ENCODE data around the gene PAFAH2. TPM values are rescaled to one million over a fixed set of nuclear protein-coding genes. Genes with fewer than 3 reads are reported as not detected.
"Not testable (repeated sequence)": the region's sequence is repeated elsewhere in the genome, so short reads cannot be mapped to it uniquely, and the experiment has no call there.

PAFAH2 gene
- total RNA-seq, 1 donor from 2014 or later: 9.7 TPM

DNA sequence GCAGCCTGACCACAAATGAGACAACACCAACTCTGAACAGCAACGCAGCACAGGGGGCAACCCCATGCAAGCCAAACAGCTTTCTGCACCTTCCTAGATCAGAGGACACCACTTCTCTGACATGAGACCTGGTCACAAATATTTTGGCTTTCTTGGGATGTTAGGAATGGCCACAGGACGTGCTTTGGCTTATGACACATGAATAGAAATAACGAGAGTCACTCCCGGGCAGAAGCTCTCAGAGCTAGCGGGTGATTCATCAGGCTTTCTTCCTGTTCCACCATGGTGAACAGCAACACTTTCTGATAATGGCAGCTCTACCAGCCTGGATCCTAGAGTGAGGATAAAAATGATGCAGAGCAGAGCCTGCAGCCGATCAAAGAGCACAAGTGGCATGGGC, 39.4 kb downstream of the PAFAH2 start:
- no peak for ATAC-seq
- DNase-seq (ENCODE audit: missing footprints): no peak
- intact Hi-C loops (cut with DNase I): no loop called here

- intact Hi-C loops (cut with DNase I): no loop called here
- DNase-seq (ENCODE audit: missing footprints) (no peak), ATAC-seq (no peak)
Measured at GRCh38 chr1:25955553-25955952, 42.3 kb downstream of the PAFAH2 start.

DNA sequence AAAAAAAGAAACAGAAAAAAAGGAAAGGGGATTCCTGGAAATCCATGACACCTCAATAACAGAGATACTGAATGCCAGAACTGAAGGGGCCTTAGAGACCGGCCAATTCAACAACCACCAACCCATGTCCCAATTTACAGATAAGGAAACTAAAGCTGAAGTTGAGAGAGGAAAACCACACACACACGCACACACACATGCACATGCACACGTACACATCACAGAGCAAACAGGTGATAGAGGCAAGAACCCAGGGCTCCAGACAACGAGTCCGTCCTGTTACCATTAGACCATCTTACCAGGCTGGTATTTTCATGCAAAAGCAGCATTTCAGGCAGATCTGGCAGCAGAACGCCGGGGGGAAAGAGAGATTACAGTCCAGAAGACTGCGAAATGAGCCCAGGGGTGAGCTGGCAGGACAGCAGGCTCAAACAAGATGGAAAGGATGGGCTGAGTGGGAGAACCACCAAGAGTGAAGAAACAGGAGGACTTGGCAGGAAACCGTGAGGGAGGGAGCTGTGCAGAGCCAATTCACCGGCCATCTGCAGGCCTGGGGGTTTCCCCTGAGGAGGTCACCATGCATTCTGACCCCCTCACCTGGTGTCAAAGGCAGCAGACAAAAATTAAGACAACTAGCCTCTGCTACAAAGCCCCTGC, 43.5 kb downstream of the PAFAH2 start:
- ATAC-seq: no peak
- no peak for DNase-seq (ENCODE audit: missing footprints)
- intact Hi-C loops (cut with DNase I): no loop called here

DNA sequence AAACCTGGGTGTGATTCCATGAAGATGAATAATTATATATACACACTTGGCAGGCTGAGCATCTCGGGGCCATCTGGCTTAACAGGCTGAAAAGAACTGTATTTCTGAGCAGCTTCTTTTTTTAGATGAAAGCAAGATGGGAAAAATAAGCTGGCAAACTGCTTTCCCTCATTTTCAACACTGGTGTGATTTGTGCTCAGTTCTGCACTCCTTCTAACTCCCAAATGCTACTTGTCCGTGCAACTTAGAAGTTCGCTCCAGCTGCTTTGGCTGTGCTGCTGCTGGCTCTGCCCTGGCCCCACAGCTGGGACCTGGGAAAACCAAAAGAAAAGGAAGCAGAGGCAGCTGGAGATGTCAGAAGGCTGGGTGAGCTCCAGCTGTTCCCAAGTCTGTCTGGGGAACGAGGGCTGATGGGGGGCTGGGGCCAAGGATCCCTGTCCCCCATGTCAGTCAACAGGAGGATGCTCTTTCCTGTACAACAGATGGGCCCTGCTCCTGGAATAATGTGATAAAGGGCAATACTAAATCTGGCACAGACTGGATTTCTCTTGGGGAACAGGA, 44.9 kb downstream of the PAFAH2 start:
- peak; percentile 90 for ATAC-seq
- intact Hi-C loops (cut with DNase I): no loop called here

GRCh38 chr1:25948641-25949040, 49.2 kb downstream of the PAFAH2 start:
- no peak for DNase-seq (ENCODE audit: missing footprints)
- no peak for ATAC-seq
- intact Hi-C loops (cut with DNase I): no loop called here

More for the DNA sequence above, 44.9 kb downstream of the PAFAH2 start:
- DNase-seq (ENCODE audit: missing footprints): peak; percentile 66

DNA sequence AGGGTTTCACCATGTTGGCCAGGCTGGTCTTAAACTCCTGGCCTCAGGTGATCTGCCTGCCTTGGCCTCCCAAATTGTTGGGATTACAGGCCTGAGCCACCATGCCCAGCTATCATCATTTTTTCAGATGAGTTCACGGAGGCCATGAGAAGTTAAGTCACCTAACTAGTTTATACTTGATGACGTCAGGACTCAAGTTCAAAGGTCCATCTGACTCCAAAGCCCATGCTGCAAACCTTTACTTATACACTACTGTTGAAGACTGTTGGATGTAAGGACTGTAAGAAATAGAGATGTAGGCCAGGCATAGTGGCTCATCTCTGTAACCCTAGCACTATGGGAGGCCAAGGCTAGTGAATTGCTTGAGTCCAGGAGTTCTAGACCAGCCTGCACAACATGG, 50.8 kb downstream of the PAFAH2 start:
- intact Hi-C loops (cut with DNase I): no loop called here
- no peak for ATAC-seq
- DNase-seq (ENCODE audit: missing footprints): no peak

DNA sequence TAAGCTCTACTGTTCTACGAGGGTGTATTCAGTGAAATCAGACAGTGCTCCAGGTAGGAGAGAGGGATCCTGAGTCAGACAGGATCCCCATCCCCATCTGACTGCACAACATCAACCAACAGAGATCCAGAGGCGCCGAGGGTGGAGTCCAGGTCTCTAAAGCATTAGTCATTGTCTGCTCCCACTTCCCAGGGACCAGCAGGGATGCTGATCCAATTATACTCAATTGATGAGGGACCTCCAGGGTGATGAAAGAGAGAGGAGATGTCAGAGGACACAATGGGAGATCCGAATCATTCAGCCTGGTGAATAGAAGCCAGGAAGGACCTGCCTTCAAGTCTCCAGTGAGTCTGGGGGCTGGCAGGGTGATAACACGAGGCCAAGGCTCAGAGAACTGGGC, 52.1 kb downstream of the PAFAH2 start:
- ATAC-seq (no peak), DNase-seq (ENCODE audit: missing footprints) (no peak)
- intact Hi-C loops (cut with DNase I): no loop called here

DNA sequence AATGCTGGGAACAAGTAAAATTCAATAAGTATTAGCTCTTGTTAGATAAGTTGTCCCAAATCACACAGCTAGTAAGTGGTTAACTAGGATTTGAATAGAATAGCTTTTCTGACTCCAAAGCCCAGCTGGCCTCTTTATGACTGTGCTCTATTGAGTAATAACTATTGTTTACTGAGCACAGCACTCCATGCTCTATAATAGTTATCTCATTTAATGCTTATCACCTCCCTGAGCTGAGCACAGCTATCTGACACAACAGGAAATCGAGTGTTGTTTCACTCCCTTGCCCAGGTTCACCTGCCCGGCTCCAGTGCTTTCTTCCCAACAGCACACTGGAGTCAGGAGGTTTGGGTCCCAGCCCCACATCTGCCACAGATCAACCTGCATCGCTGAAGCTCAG, 52.9 kb downstream of the PAFAH2 start:
- DNase-seq (ENCODE audit: missing footprints) (no peak), ATAC-seq (no peak)
- intact Hi-C loops (cut with DNase I): no loop called here

GRCh38 chr1:25943511-25943910, 54.4 kb downstream of the PAFAH2 start:
- DNase-seq (ENCODE audit: missing footprints); intact Hi-C loops (cut with DNase I); ATAC-seq: not testable (repeated sequence)

DNA sequence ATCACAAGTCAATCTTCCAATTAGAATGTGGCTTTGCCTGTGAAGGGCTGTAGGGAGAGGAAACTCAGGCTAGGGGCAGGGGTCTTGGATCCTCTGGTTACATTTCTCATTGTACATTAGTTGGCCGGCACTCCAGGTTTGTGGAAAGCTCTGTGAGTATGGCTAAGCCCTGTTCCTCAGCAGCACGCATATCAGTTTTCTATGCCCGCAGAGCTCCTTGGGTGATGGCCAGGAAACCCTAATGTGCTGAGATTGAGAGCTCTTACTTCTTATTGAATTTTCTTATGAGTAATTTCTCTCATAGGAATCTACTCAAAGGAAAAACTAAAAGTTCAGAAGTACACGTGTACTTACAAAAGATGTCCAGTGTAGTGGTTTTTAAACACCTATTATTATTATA, 60.9 kb downstream of the PAFAH2 start:
- ATAC-seq: no peak
- intact Hi-C loops (cut with DNase I): no loop called here
- DNase-seq (ENCODE audit: missing footprints): no peak

DNA sequence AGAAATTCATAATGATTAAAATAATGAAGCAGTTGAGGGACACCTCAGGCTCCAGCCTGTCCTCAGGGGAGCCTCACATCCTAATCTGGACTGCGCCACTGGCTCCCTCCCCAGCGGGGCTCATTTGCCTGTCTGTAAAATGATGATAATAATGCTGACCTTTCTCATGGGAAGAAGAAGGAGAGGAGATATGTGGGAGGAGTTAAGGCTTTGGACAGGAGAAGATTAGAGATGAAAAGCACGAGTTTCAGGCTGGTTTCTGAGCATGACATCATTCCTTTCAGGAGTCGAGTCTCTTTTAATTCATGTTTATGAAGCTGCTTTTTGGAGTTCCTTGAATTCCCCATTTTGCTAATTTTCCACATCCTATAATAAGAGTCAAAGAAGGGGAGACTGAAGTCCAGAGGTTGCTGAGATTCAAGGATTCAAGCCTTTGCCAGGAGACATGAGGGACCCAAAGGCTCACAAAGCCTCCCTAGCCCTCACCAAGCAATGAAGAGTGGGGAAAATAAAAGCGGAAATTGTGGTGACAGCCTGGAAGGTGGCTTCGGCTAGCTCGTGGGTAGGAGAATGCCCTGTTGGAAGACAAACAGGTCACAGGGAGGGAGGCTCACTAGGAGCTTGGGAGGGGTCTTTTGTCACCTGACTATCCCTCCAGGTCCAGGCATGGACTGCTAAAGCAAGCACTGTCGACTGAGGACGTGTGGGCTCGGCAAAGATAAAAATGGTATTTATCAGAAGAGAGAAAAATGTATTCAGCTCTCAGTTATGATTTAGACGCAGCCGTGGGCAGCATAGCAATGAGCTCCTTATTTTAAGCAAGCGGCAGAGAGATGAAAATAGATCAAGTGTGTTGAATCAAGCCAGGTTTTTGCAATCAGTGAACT, 64.1 kb downstream of the PAFAH2 start:
- intact Hi-C loops (cut with DNase I): no loop called here
- DNase-seq (ENCODE audit: missing footprints) (no peak), ATAC-seq (no peak)

GRCh38 chr1:25932811-25933400, 65.0 kb downstream of the PAFAH2 start:
- DNase-seq (ENCODE audit: missing footprints); intact Hi-C loops (cut with DNase I); ATAC-seq: not testable (repeated sequence)

GRCh38 chr1:25932321-25932720, 65.5 kb downstream of the PAFAH2 start:
- ATAC-seq: no peak
- intact Hi-C loops (cut with DNase I): no loop called here
- no peak for DNase-seq (ENCODE audit: missing footprints)

GRCh38 chr1:25929016-25929415, 68.8 kb downstream of the PAFAH2 start:
- intact Hi-C loops (cut with DNase I): no loop called here
- DNase-seq (ENCODE audit: missing footprints) (no peak), ATAC-seq (no peak)

DNA sequence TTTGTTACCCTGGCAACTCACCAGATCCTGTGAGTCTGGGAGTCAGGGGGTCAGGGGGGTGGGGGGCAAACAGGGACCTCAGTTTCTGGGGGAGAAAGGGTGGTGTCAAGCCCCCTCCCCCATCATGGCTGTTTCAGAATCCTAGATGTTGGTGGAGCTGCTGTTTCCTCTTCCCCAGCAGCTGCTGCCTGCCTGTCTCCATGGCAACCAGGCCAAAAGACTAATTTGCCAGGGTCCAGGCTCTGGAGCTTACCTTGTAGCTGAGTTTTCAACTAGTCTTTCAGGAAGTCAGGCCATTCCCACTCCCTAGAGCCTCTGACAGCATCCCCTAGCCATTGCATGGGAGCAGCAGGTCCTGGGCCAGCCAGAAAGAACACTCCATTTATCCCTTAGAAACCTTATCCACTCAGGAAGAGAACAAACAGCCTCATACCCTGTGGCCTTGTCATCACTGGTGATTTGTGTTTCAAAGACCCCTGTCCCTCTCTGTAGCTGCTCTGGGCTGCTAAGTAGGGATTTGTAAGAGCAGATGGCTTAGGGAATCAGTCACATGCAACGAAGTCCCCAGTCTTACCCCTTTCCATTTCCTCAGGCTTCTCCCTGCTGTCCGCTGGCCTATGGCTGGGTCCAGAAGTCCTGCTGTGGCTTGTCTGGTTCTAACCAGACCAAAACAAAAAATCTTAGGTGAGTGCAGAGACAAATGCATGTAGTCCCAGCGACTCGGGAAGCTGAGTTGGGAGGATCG, 70.2 kb downstream of the PAFAH2 start:
- no peak for DNase-seq (ENCODE audit: missing footprints)
- intact Hi-C loops (cut with DNase I): no loop called here
- ATAC-seq: no peak

GRCh38 chr1:25926731-25927496, 70.9 kb downstream of the PAFAH2 start:
- intact Hi-C loops (cut with DNase I): no loop called here
- ATAC-seq: no peak
- DNase-seq (ENCODE audit: missing footprints): no peak

- intact Hi-C loops (cut with DNase I): no loop called here
- DNase-seq (ENCODE audit: missing footprints) (no peak), ATAC-seq (no peak)
Measured at GRCh38 chr1:25924454-25924853, 73.4 kb downstream of the PAFAH2 start.

DNA sequence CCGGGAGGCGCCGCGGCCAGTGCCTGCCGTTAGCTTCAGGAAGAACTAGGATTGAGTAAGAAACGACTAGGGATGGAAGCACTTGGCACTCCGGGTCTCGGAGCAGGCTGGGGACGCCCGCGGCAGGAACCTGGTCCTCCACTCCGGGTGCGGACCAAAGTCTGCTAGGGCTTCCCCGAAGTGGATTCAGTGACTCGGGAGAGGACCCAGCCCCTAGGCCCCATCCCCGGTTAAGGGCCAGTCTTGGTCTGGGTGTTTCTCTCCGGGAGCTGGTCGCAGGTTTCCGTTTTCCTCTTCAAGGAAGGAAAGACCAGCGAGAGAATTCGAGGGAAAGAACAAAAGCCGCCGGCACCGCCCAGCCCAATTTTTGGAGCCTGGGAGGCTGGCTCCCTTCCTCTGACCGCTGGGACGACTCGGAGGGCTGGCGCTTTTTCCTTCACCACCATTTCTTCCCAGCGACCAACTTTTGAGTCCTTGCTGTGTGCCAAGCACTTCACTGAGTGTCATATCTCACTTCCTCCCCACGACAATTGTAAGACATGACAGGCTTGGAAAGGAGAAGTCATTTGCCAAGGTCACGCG, 74.8 kb downstream of the PAFAH2 start:
- no peak for DNase-seq (ENCODE audit: missing footprints)
- peak; percentile 58 for ATAC-seq
- intact Hi-C loops (cut with DNase I): no loop called here

All from Right ventricle myocardium inferior (tissue), 1 donor.